GM21576 (cell line): ENCODE results near the gene TMEM139.
"Not testable (repeated sequence)": the region's sequence is repeated elsewhere in the genome, so short reads cannot be mapped to it uniquely, and the experiment has no call there.

Experiments used
- ATAC-seq: cut with Tn5 transposase; IDR thresholded peaks from one replicate; pipeline ENCODE4 v1.9.1; 2021; ENCODE audit warnings: mild to moderate bottlenecking, moderate library complexity; ENCODE audit not compliant: unreplicated experiment

TMEM139 gene

DNA sequence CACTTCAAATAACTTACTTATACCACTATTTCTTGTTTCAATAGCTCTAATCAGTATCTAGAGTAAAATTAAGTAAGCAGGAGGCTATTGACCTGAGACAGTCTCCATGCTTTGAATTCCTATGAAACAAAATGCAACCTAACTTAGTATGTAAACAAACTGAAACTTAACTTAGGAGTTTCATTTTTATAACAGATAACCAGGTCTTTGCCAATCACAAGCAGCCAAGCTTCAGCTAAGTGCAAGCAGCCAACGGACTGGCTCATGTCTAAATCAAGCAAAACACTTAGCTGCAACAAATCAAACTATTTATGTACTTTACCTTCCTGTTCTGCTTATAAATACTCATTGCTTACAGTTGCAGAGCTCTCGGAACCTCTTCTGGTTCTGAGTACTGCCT, 25.9 kb upstream of the TMEM139 start:
- ATAC-seq: peak; percentile 35

DNA sequence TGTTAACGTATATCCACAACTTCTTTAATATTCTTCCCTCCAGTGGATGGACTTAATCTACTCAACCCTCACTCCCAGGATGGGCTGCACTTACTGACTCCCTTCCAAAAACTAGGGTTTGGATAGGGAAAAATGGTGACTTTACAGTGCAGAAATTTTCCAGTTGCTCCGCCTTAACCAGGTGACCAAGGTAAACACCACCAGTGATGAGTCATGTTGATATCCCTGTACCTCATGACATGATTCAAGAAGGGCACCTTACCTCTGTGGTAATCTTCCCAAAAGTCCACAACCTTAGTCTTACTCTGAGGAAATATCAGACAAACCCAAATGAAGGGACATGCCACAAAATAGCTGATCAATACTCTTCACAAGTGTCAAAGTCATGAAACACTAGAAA, 25.0 kb upstream of the TMEM139 start:
- no peak for ATAC-seq

- ATAC-seq: no peak
Measured at GRCh38 chr7:143261901-143262300, 22.9 kb upstream of the TMEM139 start.

GRCh38 chr7:143263266-143264195, 21.2 kb upstream of the TMEM139 start, which contains the start of gene GSTK1:
TSS of gene GSTK1 (plus strand) at chr7:143263441. CDS start at chr7:143263514, 73 bp downstream.
- ATAC-seq: peak; percentile 97

GRCh38 chr7:143264196-143264568, 20.6 kb upstream of the TMEM139 start:
- ATAC-seq: not testable (repeated sequence)

DNA sequence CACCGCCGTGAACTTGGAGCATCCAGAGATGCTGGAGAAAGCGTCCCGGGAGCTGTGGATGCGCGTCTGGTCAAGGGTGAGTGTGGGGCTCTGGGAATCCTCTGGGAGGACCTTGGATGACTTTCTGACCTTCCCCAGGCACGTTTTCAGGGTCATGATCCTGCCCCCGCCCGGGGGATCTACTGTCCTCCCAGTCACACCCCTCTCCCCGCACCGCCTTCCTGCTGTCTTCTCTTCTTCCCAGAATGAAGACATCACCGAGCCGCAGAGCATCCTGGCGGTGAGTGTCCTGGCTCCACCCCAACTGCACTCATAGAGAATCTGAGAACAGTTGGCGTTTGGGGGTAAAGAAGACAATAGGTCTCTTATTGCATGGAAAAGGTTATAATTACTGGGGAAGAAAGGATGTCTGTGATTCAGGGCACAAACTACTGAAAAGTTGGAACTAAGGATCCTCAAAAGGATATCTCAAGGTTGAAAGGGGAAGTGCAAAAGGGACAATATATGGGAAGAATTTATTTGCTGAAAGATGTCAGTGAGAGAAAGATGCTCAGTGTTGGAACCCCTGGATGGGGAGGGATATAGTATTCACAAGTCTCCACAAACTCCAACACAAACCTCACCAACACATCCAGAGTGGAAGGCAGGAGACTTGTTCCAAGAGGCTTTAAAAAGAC, 19.6 kb upstream of the TMEM139 start:
- no peak for ATAC-seq

DNA sequence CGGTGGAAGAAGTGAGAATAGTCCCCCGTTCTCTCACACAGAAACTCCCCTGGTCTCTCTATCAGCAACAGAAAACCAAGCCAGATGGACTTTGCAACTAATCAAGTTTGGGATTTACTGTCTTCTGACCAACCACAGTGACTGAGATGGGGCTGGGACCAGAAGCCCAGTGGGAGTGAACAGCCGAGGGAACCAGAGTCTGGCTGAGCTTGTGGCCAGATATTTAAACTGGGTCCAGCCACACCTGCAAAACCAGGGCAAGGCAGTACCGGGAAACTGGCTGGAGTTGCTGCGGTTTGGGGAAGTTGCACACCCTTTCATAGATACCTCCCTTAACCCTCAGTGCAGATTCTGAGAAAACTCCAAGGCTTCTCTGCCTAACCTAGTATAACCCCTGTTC, 15.5 kb upstream of the TMEM139 start:
- no peak for ATAC-seq

DNA sequence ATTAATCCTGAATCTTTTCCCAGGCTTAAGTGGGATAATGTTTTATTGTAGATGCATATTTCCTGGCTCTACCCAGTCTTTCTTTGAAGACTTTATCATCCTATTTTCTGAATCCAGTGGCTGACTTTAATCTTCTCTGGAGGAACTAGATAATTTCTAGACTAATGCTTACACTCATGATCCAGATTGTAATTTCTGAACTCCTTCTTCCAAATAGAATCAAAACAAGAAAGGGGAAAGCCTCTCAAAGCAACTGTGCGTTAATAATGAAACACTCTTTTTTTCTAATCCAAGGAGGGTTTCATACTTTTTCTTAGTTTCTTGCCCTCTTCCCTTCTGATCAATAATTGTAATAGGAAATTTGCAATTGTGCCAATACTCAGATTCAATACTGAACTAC, 13.5 kb upstream of the TMEM139 start:
- ATAC-seq: no peak

GRCh38 chr7:143272871-143273270, 11.9 kb upstream of the TMEM139 start:
- ATAC-seq: no peak

DNA sequence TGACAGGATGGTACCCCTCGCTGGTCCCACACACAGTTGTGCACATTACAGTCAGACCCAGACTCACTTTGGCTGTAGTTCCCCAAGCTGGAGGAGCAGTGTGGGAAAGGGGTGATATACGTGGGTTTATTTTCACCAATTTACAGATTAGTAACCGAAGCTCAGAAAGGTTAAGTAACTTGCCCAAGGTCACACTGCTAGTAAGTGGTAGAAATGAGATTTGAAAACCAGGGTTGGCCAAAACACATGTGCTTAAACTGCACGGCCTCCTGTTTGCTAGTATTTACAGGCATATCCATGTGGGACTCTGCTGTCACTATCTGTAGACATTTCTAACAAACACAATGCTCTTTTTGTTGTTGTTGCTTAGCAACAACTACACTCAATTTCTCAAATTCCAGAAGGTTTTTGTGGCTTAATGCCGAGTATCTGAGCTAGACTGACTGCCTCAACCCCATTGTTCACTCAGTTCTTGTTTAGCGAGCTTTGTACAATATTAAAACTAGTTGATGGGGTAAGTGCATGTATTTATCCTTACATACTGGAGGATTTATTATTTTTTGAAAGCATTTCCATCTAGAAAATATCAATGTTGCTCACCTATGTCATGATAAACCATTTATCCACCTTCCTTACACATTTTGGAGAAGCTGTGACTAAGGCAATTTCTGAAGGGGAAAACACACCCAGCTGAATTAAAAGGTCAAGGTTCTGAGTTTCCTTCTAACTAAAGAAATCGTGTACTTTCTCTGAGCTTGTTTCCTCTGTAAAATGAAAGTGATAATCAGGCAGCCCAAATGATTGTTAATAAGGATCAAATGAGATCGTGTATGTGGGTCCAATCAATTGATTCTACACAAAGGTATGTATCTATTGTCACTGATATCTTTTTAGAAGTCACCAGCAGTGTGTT, 5.3 kb upstream of the TMEM139 start:
- ATAC-seq: no peak

GRCh38 chr7:143280160-143280559, 4.6 kb upstream of the TMEM139 start:
- ATAC-seq: no peak

- no peak for ATAC-seq
Measured at GRCh38 chr7:143280566-143280965, 4.2 kb upstream of the TMEM139 start.

DNA sequence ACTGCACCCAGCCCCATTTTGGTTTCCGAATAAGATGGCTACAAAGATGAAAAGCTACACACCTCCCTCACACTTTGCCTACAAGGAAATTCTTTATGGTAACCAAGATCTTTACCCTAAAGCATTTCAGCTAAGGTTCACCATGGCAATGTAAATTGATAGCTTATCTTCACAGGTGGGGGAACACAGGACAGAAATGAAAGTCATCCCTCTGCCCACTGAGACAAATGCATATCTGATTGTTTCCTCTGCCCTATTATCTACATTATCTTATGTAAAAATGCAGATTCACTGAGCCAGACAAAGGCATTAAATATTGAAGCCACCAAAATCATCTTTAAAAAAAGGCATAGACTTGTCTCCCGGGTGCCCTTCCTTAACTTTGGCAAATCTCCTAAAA, 3.2 kb upstream of the TMEM139 start:
- no peak for ATAC-seq

DNA sequence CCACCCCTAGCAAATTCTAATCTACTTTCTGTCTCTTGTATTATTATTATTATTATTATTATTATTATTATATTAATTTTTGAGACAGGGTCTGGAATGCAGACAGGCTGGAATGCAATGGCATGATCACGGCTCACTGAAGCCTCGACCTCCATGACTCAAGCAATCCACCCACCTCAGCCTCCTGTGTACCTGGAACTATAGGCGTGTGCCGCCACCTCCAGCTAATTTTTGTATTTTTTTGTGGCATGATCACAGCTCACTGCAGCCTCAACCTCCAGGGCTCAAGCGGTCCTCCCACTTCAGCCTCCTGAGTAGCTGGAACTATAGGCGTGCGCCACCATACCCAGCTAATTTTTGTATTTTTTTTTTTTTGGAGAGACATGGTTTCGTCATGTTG, 2.6 kb upstream of the TMEM139 start:
- ATAC-seq: no peak

- ATAC-seq: no peak
Measured at GRCh38 chr7:143283381-143283780, 1.4 kb upstream of the TMEM139 start.

DNA sequence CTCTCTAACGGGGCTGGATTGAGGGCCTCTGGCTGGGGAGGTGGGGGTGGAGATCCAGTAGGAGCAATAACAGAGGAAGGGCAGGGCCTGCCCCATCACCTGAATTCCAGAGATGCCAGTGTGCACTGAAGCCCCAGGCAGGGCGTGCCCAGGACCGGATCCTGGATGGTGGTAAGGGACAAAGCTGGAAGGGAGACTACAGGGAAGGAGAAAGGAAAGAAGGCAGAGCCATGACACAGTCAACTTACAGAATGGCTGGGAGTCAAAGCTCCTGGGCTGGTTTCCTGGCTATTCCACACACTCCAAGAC, 666 bp downstream of the TMEM139 start:
- ATAC-seq: no peak

- no peak for ATAC-seq
Measured at GRCh38 chr7:143285806-143286521, 1.2 kb downstream of the TMEM139 start.

DNA sequence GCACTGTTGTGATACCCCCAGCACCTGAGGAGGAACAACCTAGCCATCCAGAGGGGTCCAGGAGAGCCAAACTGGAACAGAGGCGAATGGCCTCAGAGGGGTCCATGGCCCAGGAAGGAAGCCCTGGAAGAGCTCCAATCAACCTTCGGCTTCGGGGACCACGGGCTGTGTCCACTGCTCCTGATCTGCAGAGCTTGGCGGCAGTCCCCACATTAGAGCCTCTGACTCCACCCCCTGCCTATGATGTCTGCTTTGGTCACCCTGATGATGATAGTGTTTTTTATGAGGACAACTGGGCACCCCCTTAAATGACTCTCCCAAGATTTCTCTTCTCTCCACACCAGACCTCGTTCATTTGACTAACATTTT, 1.7 kb downstream of the TMEM139 start:
- no peak for ATAC-seq

DNA sequence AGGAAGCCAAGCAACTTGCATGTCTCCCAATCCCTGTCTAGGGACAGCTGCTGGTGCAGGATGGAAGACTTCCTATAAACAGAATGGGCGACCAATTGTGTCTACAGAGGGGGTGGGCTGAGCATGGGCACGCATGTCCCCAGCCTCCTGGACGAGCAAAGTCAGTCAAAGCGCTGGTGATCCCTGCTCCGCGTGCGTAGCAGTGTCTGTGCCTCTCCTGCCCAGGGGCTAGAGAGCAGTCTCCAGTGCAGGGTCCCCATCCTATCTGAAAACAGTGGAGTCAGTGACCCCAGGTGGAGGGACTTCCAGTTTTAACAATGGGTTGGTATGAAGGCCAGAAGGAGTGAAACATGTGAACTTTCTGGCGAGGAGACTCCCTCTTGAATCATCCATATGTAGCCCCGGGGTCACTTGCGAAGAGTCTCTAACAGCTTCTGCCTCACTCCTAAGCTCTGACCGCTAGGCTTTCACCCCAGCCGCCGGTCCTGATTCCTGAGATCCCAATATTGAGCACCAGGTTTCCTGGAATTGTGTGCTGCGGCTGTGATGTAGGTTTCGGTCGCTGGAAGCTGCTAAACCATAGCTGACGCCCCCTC, 2.7 kb downstream of the TMEM139 start:
- ATAC-seq: no peak
